Left lung (tissue), 10 donors: ENCODE data around the gene RASGEF1C. TPM values are rescaled to one million over a fixed set of nuclear protein-coding genes. Genes with fewer than 3 reads are reported as not detected.

Experiments
- ATAC-seq: fragments of 200-7000 bp; cut with Tn5 transposase; one replicate; pipeline ENCODE4 v1.9.1; 2020; ENCODE audit warnings: moderate library complexity
- DNase-seq, 4 donors: peaks; one replicate each; pipeline ENCODE4 v3.0.0-alpha.2; 2013 to 2020
- H3K27ac ChIP-seq, 2 donors: fragments of 200-600 bp; sonication (generic) in 1 of 2; one replicate each; pipeline versions ENCODE4 v1.5.0 to v1.8.0; 2020 to 2021
- H3K27me3 ChIP-seq, 2 donors: fragments of 200-600 bp; sonication (generic) in 1 of 2; one replicate each; pipeline versions ENCODE4 v1.5.0 to v1.8.0; 2020 to 2021
- H3K36me3 ChIP-seq, 2 donors: fragments of 200-600 bp; sonication (generic) in 1 of 2; one replicate each; pipeline versions ENCODE4 v1.5.0 to v1.8.0; 2020 to 2021
- H3K4me1 ChIP-seq, 2 donors: fragments of 200-600 bp; one replicate each; pipeline ENCODE4 v1.8.0; 2021
- H3K4me3 ChIP-seq, 2 donors: fragments of 200-600 bp; sonication (generic) in 1 of 2; one replicate each; pipeline versions ENCODE4 v1.5.0 to v1.8.0; 2020 to 2021; ENCODE audit warnings: mild to moderate bottlenecking in 1 of 2
- H3K9me3 ChIP-seq, 2 donors: fragments of 200-600 bp; sonication (generic) in 1 of 2; one replicate each; pipeline versions ENCODE4 v1.5.0 to v1.8.0; 2020 to 2021
- CTCF ChIP-seq, 2 donors: fragments of 200-600 bp; sonication (generic) in 1 of 2; IDR thresholded peaks; one replicate each; pipeline versions ENCODE4 v1.5.0 to v1.8.0; 2021; ENCODE audit warnings: antibody characterized with exemption in 2 of 2
- intact Hi-C, 2 donors: fragments of 100-400 bp; cut with DNase I; formaldehyde crosslinking; loops; one replicate each; pipeline versions ENCODE4 v1.11.2 to v1.14.2; 2022
- polyA plus RNA-seq, 6 donors: library from polyadenylated mRNA; unstranded; fragments of 120-200 nt; gene quantifications; one replicate each; pipeline ENCODE4 v1.2.1, GENCODE V29; 2013; ENCODE audit not compliant: insufficient read length in 6 of 6
- total RNA-seq, 2 donors: library from RNA; stranded (reverse); fragmentation: NEBNext Ultra II Directional; extraction: Animal tissue kit (Norgen Biotek cat#: 25700); gene quantifications; one replicate each; pipeline ENCODE4 v1.2.1, GENCODE V29; 2021
- donor health status: DM: no; HTN: yes; CAD: no.
- donor health status: DM: no; HTN: no; CAD: no.

The RASGEF1C gene
- total and polyA plus RNA-seq, 8 donors = 0.09 to 0.34 (median 0.17) TPM; not detected in 3

GRCh38 chr5:180215783-180216630 lies 7.0 kb upstream of the RASGEF1C start:
- TF ChIP-seq CTCF (IDR thresholded peaks at IDR 0.05) = no peak
- H3K27ac ChIP-seq = no peak overlapping the region
- DNase-seq (no peak), ATAC-seq (no peak)
- H3K4me3 ChIP-seq = no peak overlapping the region
- peaks cover 0 to 59% of the 10 kb centered on the region in 2 donors for H3K9me3 ChIP-seq
- intact Hi-C loops = no loop called here
- H3K36me3 ChIP-seq = no peaks in the 10 kb centered on the region
- peaks cover 0 to 22% of the 10 kb centered on the region in 2 donors for H3K27me3 ChIP-seq
- H3K4me1 ChIP-seq = no peaks in the 10 kb centered on the region

DNA sequence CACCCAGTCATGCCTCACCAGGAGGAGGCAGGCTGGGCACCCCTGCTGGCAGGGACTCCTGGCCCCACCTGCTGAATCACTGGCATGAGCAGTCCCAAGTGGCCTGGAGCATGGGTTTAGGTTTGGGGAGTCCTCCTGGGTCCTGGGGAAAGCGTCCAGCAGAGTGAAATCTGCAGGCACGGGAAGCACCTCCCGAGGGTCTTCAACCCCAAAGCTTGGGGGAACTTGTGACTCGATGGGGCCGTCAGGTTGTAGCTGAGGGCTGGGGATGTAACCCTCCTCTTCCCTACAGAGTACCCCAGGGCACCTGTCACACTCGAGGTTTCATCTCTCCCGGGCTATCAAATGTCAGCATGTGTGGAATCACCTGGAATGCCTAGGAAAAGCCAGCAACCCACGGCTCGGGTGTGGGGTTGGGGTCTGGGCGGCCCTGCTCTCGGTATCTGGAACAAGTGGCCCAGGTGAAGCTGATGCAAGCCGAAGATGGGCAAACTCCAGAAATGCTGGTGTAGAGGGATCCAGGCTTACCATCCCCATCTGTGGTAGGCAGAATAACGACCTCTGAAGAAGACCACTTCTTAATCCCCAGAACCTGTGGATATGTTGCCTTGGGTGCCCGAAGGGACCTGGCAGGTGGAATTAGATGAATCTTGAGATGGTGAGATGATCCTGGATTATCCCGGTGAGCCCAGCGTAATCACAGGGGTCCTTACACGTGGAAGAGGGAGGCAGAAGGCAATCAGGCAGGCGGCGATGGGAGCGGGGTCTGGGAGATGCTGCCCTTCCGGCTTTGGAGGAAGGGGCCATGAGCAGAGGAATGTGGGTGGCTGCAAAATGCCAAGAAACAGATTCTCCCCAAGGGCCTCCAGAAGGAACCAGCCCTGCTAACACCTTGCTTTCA lies 6.1 kb upstream of the RASGEF1C start:
- Histone ChIP-seq H3K36me3 (no peaks in the 10 kb centered on the region), H3K9me3 (peaks cover 0 to 50% of the 10 kb centered on the region in 2 donors), H3K27me3 (peaks cover 0 to 31% of the 10 kb centered on the region in 2 donors), H3K4me3 (no peak overlapping the region), H3K27ac (no peak overlapping the region), H3K4me1 (no peaks in the 10 kb centered on the region)
- no peak for DNase-seq
- TF ChIP-seq CTCF (IDR thresholded peaks at IDR 0.05) = no peak
- no peak for ATAC-seq
- intact Hi-C loops = no loop called here

GRCh38 chr5:180213657-180214207 lies 4.7 kb upstream of the RASGEF1C start:
- Histone ChIP-seq H3K4me1 (peaks cover 0 to 5% of the 10 kb centered on the region in 2 donors), H3K4me3 (no peak overlapping the region), H3K9me3 (peaks cover 0 to 36% of the 10 kb centered on the region in 2 donors), H3K27me3 (peaks cover 0 to 41% of the 10 kb centered on the region in 2 donors), H3K36me3 (no peaks in the 10 kb centered on the region), H3K27ac (no peak overlapping the region)
- no peak for TF ChIP-seq CTCF (IDR thresholded peaks at IDR 0.05)
- DNase-seq (no peak), ATAC-seq (no peak)
- intact Hi-C loops = no loop called here

DNA sequence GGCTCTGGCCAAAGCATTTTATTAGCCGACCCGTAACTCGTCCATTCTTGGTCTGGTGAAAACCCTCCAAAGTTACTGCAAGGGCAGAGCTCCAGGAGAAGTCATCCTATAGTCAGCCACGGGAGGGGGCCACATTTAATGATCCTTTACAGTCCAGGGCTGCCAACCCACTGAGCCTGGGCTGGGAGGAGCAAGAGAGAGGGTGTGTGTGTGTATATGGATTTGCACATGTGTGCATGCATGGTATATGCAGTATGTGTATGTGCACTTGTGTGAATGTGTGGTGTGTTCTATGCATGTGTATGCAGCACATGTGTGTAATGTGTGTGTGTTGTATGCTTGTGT lies 4.2 kb upstream of the RASGEF1C start:
- peaks cover 4 to 46% of the 10 kb centered on the region in 2 donors for H3K27me3 ChIP-seq
- TF ChIP-seq CTCF (IDR thresholded peaks at IDR 0.05) = no peak
- DNase-seq (no peak), ATAC-seq (no peak)
- no peak overlapping the region for H3K4me3 ChIP-seq
- H3K9me3 ChIP-seq = peaks cover 0 to 31% of the 10 kb centered on the region in 2 donors
- no peaks in the 10 kb centered on the region for H3K36me3 ChIP-seq
- H3K4me1 ChIP-seq = peaks cover 0 to 10% of the 10 kb centered on the region in 2 donors
- H3K27ac ChIP-seq = no peak overlapping the region
- intact Hi-C loops = no loop called here
